Measurements from ENCODE around the gene DISP1.

DISP1 gene

GRCh38 chr1:222824641-222825040 is 9.8 kb downstream of the DISP1 start (continued):
- TF ChIP-seq PRDM4 (tag by site-specific recombination; IDR thresholded peaks at IDR 0.05) (0 out of 2 replicates have a peak, but pooled peaks have one; percentile 24), ZNF768 (tag by site-specific recombination; IDR thresholded peaks at IDR 0.05) (no peak), ZNF148 (tag by site-specific recombination; IDR thresholded peaks at IDR 0.05; ENCODE audit: borderline replicate concordance) (no peak), INSM2 (tag by site-specific recombination; IDR thresholded peaks at IDR 0.05) (0 out of 2 replicates have a peak, but pooled peaks have one; percentile 31), ZNF596 (tag by site-specific recombination; IDR thresholded peaks at IDR 0.05) (no peak), ZNF155 (tag by site-specific recombination; IDR thresholded peaks at IDR 0.05) (no peak), FEZF1 (tag by site-specific recombination; IDR thresholded peaks at IDR 0.05) (peak; percentile 35; the same call in 1 of the 2 replicates), IKZF3 (tag by site-specific recombination; IDR thresholded peaks at IDR 0.05) (peak; percentile 26; the same call in 1 of the 2 replicates), TRIM28 (IDR thresholded peaks at IDR 0.05; ENCODE audit: borderline replicate concordance, low read length) (no peak), SP7 (tag by site-specific recombination; IDR thresholded peaks at IDR 0.05) (peak; percentile 32; the same call in 1 of the 2 replicates), ZSCAN30 (tag by site-specific recombination; IDR thresholded peaks at IDR 0.05) (peak; percentile 59; the same call in 1 of the 2 replicates), PRDM10 (tag by site-specific recombination; IDR thresholded peaks at IDR 0.05) (peak; percentile 21; the same call in 1 of the 2 replicates), BCL6B (tag by site-specific recombination; IDR thresholded peaks at IDR 0.05) (no peak), ZNF514 (tag by site-specific recombination; IDR thresholded peaks at IDR 0.05) (no peak), ZBTB8A (tag by site-specific recombination; IDR thresholded peaks at IDR 0.05) (no peak), PATZ1 (tag by site-specific recombination; IDR thresholded peaks at IDR 0.05) (peak; percentile 50), BCL11A (tag by site-specific recombination; IDR thresholded peaks at IDR 0.05; ENCODE audit: low read depth) (no peak), ZNF398 (tag by site-specific recombination; IDR thresholded peaks at IDR 0.05) (0 out of 2 replicates have a peak, but pooled peaks have one; percentile 8), GFI1B (tag by site-specific recombination; IDR thresholded peaks at IDR 0.05) (0 out of 2 replicates have a peak, but pooled peaks have one; percentile 12), ZSCAN5A (tag by site-specific recombination; IDR thresholded peaks at IDR 0.05) (no peak)

Measured in HEK293 (cell line).